Measurements from ENCODE around the gene TRIM72. TPM values are rescaled to one million over a fixed set of nuclear protein-coding genes. Genes with fewer than 3 reads are reported as not detected.

The TRIM72 gene
- total and polyA plus RNA-seq, 9 donors: 0.01 to 0.11 (median 0.06) TPM; not detected in 5

DNA sequence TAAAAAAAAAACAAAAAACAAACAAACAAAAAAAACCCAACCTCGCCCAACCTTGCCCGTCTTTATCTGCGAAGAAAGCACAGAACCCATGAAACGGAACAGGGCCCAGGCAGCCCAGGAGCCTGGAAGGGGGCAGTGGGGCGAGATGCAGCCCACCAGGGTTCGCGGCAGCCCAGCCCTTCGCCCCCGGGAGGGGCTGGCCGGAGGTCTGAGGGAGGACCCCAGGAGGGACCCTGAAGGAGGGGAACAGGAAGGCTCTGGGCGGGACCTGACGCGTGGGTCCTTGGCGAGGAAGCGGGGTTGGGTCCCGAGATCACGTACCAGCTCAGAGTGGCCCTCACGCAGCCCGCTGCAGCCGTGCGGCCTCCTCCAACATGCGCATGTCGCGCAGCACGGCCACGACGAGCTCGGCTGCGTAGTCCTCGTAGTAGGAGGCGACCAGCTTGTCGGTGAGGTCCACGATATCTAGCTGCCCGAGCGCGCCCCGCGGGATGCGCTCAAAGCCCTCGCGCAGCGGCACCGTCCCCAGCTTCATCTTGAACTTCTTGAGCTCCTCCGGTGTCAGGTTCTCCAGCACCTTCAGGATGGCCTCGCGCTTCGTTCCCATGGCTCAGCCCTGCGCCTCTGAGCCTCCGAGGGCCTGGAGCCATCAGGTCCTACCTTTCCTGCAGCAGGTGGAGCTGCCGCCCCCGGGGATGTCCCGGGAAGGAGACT is 2.7 kb downstream of the TRIM72 start, which contains the start of gene PYDC1:
Gene PYDC1, minus strand, starts transcription at position 714 of the 714 bp plus-strand sequence. Its CDS starts 107 bp downstream, at position 607.
- 2 to 5% (median 3%) methylated on average over 52 of the region's 52 CpGs for WGBS, 3 donors
- no peaks in the 10 kb centered on the region for H3K9me3 ChIP-seq
- intact Hi-C loops (cut with DNase I): loop anchor here in 1 of 4 donors (10.0 kb wide), 1 partner anchor 478 kb away; no protein-coding TSS in a partner anchor
- no peak for DNase-seq
- no peaks in the 10 kb centered on the region for H3K27me3 ChIP-seq
- H3K4me3 ChIP-seq: no peak within 1 kb of the TSS
- no peak within 1 kb of the TSS for H3K27ac ChIP-seq
- no peaks in the 10 kb centered on the region for H3K36me3 ChIP-seq
- TF ChIP-seq POLR2A (IDR thresholded peaks at IDR 0.05) (no peak), EP300 (IDR thresholded peaks at IDR 0.05) (no peak)
- TF ChIP-seq, protein P1, sequence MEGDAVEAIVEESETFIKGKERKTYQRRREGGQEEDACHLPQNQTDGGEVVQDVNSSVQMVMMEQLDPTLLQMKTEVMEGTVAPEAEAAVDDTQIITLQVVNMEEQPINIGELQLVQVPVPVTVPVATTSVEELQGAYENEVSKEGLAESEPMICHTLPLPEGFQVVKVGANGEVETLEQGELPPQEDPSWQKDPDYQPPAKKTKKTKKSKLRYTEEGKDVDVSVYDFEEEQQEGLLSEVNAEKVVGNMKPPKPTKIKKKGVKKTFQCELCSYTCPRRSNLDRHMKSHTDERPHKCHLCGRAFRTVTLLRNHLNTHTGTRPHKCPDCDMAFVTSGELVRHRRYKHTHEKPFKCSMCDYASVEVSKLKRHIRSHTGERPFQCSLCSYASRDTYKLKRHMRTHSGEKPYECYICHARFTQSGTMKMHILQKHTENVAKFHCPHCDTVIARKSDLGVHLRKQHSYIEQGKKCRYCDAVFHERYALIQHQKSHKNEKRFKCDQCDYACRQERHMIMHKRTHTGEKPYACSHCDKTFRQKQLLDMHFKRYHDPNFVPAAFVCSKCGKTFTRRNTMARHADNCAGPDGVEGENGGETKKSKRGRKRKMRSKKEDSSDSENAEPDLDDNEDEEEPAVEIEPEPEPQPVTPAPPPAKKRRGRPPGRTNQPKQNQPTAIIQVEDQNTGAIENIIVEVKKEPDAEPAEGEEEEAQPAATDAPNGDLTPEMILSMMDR (IDR thresholded peaks at IDR 0.05): no peak
- peaks cover 14% of the 10 kb centered on the region for H3K4me1 ChIP-seq (ENCODE audit: insufficient read depth)

DNA sequence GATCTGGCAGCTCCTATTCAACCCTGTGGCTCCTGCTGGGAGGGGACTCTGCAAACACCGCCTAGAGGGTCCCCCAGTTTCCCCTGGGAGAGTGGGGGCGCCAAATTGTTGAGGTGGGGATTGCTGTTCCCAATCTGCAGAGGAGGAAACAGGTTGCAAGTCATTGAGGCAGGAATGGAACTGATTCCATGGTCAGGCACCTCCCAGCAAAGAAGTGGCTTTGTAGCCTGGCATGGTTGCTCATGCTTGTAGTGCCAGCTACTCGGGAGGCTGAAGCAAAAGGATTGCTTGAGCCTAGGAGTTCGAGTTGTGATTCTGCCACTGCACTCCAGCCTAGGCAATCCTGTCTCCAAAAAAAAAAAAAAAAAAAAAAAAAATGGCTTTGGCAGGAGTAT is 3.2 kb downstream of the TRIM72 start:
- Histone ChIP-seq H3K27me3 (no peaks in the 10 kb centered on the region), H3K4me1 (ENCODE audit: insufficient read depth) (peaks cover 14% of the 10 kb centered on the region), H3K36me3 (no peaks in the 10 kb centered on the region), H3K9me3 (no peaks in the 10 kb centered on the region), H3K4me3 (no peak overlapping the region), H3K27ac (no peak overlapping the region)
- TF ChIP-seq, protein P1 (IDR thresholded peaks at IDR 0.05): no peak
- no peak for TF ChIP-seq EP300 (IDR thresholded peaks at IDR 0.05)
- DNase-seq: no peak
- WGBS, 3 donors: 16 to 41% (median 38%) methylated on average over 4 of the region's 4 CpGs
- intact Hi-C loops (cut with DNase I): loop anchor here in 1 of 4 donors (10.0 kb wide), 1 partner anchor 478 kb away; no protein-coding TSS in a partner anchor

DNA sequence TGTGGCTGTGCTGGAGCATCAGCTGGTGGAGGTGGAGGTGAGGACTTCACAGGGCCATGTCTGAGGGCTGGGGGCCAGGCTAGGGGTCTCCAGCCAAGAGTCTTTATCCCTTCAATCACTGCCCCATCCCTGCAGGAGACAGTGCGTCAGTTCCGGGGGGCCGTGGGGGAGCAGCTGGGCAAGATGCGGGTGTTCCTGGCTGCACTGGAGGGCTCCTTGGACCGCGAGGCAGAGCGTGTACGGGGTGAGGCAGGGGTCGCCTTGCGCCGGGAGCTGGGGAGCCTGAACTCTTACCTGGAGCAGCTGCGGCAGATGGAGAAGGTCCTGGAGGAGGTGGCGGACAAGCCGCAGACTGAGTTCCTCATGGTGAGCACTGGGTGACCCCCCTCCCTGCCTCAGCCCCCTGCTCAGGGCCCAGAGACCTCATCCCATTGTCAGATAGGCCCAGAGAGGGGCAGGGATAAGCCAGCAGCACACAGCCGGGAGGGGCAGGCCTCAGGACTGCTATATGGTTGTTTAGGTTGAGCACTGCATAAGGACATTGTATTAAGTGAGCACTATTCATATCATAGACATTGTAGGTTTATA is 5.3 kb downstream of the TRIM72 start:
- H3K9me3 ChIP-seq: no peaks in the 10 kb centered on the region
- peaks cover 14% of the 10 kb centered on the region for H3K4me1 ChIP-seq (ENCODE audit: insufficient read depth)
- H3K36me3 ChIP-seq: no peaks in the 10 kb centered on the region
- DNase-seq: no peak
- TF ChIP-seq EP300 (IDR thresholded peaks at IDR 0.05) (no peak), POLR2A (IDR thresholded peaks at IDR 0.05) (no peak)
- TF ChIP-seq, protein P1 (IDR thresholded peaks at IDR 0.05): no peak
- H3K27me3 ChIP-seq: no peaks in the 10 kb centered on the region
- no peak overlapping the region for H3K27ac ChIP-seq
- intact Hi-C loops (cut with DNase I): loop anchor here in 1 of 4 donors (10.0 kb wide), 1 partner anchor 476 kb away; no protein-coding TSS in a partner anchor
- WGBS, 3 donors: 72 to 88% (median 76%) methylated on average over 15 of the region's 15 CpGs
- no peak overlapping the region for H3K4me3 ChIP-seq

DNA sequence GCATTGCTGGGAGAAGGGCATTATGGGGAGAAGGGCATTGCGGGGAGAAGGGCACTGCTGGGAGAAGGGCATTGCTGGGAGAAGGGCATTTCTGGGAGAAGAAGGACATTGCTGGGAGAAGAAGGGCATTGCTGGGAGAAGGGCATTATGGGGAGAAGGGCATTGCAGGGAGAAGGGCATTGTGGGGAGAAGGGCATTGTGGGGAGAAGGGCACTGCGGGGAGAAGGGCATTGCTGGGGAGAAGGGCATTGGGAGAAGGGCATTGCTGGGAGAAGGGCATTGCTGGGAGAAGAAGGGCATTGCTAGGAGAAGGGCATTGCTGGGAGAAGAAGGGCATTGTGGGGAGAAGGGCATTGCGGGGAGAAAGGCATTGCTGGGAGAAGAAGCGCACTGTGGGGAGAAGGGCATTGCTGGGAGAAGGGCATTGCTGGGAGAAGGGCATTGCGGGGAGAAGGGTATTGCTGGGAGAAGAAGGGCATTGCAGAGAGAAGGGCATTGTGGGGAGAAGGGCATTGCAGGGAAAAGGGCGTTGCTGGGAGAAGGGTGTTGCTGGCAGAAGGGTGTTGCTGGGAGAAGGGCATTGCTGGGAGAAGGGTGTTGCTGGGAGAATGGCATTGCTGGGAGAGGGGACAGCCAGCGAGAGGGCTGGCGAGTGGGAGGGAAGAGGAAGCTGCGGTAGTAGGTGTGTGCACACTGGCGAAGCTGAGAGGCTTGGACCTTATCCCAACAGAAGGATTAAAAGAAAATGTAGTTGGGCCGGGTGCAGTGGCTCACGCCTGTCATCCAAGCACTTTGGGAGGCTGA is 7.6 kb downstream of the TRIM72 start:
- no peaks in the 10 kb centered on the region for H3K27me3 ChIP-seq
- no peak for DNase-seq
- H3K36me3 ChIP-seq: no peaks in the 10 kb centered on the region
- peaks cover 3% of the 10 kb centered on the region for H3K4me1 ChIP-seq (ENCODE audit: insufficient read depth)
- TF ChIP-seq POLR2A (IDR thresholded peaks at IDR 0.05): no peak
- TF ChIP-seq, protein P1 (IDR thresholded peaks at IDR 0.05): no peak
- TF ChIP-seq EP300 (IDR thresholded peaks at IDR 0.05): no peak
- no peak overlapping the region for H3K27ac ChIP-seq
- no peaks in the 10 kb centered on the region for H3K9me3 ChIP-seq
- no peak overlapping the region for H3K4me3 ChIP-seq
- intact Hi-C loops (cut with DNase I): no loop called here
- WGBS, 3 donors: 69 to 76% (median 69%) methylated on average over 12 of the region's 12 CpGs
